ENCODE data around the gene PARVB.

PARVB gene

GRCh38 chr22:44206696-44207095 is 182.6 kb downstream of the PARVB start:
- no peak for DNase-seq

GRCh38 chr22:44207173-44207980 is 183.3 kb downstream of the PARVB start:
- no peak for DNase-seq

GRCh38 chr22:44207981-44208317 is 183.8 kb downstream of the PARVB start:
- DNase-seq, result no peak

- no peak for DNase-seq
Observed at GRCh38 chr22:44209343-44209742, 185.2 kb downstream of the PARVB start.

GRCh38 chr22:44210722-44211121 is 186.6 kb downstream of the PARVB start:
- DNase-seq, result no peak

GRCh38 chr22:44211256-44211945 is 187.3 kb downstream of the PARVB start:
- no peak for DNase-seq

GRCh38 chr22:44211946-44212930 is 188.1 kb downstream of the PARVB start:
- DNase-seq, result no peak

GRCh38 chr22:44212936-44213335 is 188.8 kb downstream of the PARVB start:
- DNase-seq, result no peak

- no peak for DNase-seq
Observed at GRCh38 chr22:44213489-44214043, 189.5 kb downstream of the PARVB start.

GRCh38 chr22:44214187-44214586 is 190.1 kb downstream of the PARVB start:
- no peak for DNase-seq

GRCh38 chr22:44214764-44215163 is 190.7 kb downstream of the PARVB start:
- no peak for DNase-seq

- DNase-seq, result no peak
Observed at GRCh38 chr22:44215287-44215686, 191.2 kb downstream of the PARVB start.

GRCh38 chr22:44217346-44217745 is 193.2 kb downstream of the PARVB start:
- DNase-seq, result no peak

- no peak for DNase-seq
Observed at GRCh38 chr22:44218071-44218470, 194.0 kb downstream of the PARVB start.

GRCh38 chr22:44219101-44219870 is 195.2 kb downstream of the PARVB start:
- DNase-seq, result no peak

GRCh38 chr22:44220727-44221680 is 196.9 kb downstream of the PARVB start:
- DNase-seq, result no peak

GRCh38 chr22:44221710-44222475 is 197.8 kb downstream of the PARVB start:
- no peak for DNase-seq

All from activated T-cell treated with anti-CD3 and anti-CD28 coated beads for 4 hours (primary cell).